AG10803 (cell line): Measurements from ENCODE around the gene EEF1AKMT1.

ENCODE experiments used
- DNase-seq: peaks from one replicate; pipeline ENCODE4 v3.0.0; 2010; ENCODE audit warnings: low read depth
- H3K4me3 ChIP-seq: 2 replicates; pipeline ENCODE4 v1.5.1; 2011; ENCODE audit warnings: mild to moderate bottlenecking, low read length, control low read depth
- TF ChIP-seq, protein P1 (sequence below): conservative IDR thresholded peaks from 2 replicates; pipeline ENCODE4 v1.5.1; 2011; ENCODE audit warnings: mild to moderate bottlenecking, low read length, control low read depth, inconsistent platforms

The EEF1AKMT1 gene

GRCh38 chr13:20729633-20730585 is 43.9 kb downstream of the EEF1AKMT1 start:
- no peak for DNase-seq
- TF ChIP-seq, protein P1, sequence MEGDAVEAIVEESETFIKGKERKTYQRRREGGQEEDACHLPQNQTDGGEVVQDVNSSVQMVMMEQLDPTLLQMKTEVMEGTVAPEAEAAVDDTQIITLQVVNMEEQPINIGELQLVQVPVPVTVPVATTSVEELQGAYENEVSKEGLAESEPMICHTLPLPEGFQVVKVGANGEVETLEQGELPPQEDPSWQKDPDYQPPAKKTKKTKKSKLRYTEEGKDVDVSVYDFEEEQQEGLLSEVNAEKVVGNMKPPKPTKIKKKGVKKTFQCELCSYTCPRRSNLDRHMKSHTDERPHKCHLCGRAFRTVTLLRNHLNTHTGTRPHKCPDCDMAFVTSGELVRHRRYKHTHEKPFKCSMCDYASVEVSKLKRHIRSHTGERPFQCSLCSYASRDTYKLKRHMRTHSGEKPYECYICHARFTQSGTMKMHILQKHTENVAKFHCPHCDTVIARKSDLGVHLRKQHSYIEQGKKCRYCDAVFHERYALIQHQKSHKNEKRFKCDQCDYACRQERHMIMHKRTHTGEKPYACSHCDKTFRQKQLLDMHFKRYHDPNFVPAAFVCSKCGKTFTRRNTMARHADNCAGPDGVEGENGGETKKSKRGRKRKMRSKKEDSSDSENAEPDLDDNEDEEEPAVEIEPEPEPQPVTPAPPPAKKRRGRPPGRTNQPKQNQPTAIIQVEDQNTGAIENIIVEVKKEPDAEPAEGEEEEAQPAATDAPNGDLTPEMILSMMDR: no peak
- H3K4me3 ChIP-seq: no peak overlapping the region

- DNase-seq: peak; percentile 31
- TF ChIP-seq, protein P1: no peak
- no peak overlapping the region for H3K4me3 ChIP-seq
These were observed 45.0 kb downstream of the EEF1AKMT1 start for GRCh38 chr13:20728579-20729311.

- no peak overlapping the region for H3K4me3 ChIP-seq
- no peak for DNase-seq
- TF ChIP-seq, protein P1: no peak
These were observed 45.9 kb downstream of the EEF1AKMT1 start for GRCh38 chr13:20727856-20728255.

- peak; percentile 34 for DNase-seq
- peak overlapping the region; percentile 31 for H3K4me3 ChIP-seq
- TF ChIP-seq, protein P1: no peak
These were observed 52.1 kb downstream of the EEF1AKMT1 start for GRCh38 chr13:20721454-20722357.

DNA sequence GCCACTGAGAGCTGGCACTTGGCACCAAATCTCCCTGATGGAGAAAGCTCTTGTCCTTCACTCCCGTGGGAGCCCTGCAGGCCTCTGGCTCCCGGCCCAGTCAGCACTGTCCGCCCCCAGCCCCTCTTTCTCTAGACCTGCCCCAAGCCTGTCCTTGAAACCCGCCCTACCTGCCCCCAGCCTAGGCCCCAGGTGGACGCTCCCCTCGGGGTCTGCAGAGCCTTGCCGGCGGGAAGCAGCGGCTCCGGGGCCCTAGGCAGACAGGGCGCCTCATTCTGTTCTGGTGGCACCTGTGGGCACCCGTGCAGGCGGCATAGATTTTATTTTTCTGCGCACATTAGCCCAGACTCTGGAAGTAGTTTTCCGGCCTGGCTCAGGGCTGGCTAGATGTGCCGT is 52.7 kb downstream of the EEF1AKMT1 start:
- DNase-seq: no peak
- H3K4me3 ChIP-seq: no peak overlapping the region
- TF ChIP-seq, protein P1: no peak

GRCh38 chr13:20720499-20720898 is 53.3 kb downstream of the EEF1AKMT1 start:
- TF ChIP-seq, protein P1: no peak
- DNase-seq: no peak
- no peak overlapping the region for H3K4me3 ChIP-seq
